Measurements from ENCODE around the gene WDR64.

GRCh38 chr1:241749945-241750695, 98.0 kb downstream of the WDR64 start:
- TF ChIP-seq, protein P1, sequence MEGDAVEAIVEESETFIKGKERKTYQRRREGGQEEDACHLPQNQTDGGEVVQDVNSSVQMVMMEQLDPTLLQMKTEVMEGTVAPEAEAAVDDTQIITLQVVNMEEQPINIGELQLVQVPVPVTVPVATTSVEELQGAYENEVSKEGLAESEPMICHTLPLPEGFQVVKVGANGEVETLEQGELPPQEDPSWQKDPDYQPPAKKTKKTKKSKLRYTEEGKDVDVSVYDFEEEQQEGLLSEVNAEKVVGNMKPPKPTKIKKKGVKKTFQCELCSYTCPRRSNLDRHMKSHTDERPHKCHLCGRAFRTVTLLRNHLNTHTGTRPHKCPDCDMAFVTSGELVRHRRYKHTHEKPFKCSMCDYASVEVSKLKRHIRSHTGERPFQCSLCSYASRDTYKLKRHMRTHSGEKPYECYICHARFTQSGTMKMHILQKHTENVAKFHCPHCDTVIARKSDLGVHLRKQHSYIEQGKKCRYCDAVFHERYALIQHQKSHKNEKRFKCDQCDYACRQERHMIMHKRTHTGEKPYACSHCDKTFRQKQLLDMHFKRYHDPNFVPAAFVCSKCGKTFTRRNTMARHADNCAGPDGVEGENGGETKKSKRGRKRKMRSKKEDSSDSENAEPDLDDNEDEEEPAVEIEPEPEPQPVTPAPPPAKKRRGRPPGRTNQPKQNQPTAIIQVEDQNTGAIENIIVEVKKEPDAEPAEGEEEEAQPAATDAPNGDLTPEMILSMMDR (IDR thresholded peaks at IDR 0.05; ENCODE audit: low read depth, low read length, missing input control) = no peak
- TF ChIP-seq RAD21 (IDR thresholded peaks at IDR 0.05) = no peak
- TF ChIP-seq, protein P2, sequence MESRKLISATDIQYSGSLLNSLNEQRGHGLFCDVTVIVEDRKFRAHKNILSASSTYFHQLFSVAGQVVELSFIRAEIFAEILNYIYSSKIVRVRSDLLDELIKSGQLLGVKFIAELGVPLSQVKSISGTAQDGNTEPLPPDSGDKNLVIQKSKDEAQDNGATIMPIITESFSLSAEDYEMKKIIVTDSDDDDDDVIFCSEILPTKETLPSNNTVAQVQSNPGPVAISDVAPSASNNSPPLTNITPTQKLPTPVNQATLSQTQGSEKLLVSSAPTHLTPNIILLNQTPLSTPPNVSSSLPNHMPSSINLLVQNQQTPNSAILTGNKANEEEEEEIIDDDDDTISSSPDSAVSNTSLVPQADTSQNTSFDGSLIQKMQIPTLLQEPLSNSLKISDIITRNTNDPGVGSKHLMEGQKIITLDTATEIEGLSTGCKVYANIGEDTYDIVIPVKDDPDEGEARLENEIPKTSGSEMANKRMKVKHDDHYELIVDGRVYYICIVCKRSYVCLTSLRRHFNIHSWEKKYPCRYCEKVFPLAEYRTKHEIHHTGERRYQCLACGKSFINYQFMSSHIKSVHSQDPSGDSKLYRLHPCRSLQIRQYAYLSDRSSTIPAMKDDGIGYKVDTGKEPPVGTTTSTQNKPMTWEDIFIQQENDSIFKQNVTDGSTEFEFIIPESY (IDR thresholded peaks at IDR 0.05) = no peak
- TF ChIP-seq, protein P3, sequence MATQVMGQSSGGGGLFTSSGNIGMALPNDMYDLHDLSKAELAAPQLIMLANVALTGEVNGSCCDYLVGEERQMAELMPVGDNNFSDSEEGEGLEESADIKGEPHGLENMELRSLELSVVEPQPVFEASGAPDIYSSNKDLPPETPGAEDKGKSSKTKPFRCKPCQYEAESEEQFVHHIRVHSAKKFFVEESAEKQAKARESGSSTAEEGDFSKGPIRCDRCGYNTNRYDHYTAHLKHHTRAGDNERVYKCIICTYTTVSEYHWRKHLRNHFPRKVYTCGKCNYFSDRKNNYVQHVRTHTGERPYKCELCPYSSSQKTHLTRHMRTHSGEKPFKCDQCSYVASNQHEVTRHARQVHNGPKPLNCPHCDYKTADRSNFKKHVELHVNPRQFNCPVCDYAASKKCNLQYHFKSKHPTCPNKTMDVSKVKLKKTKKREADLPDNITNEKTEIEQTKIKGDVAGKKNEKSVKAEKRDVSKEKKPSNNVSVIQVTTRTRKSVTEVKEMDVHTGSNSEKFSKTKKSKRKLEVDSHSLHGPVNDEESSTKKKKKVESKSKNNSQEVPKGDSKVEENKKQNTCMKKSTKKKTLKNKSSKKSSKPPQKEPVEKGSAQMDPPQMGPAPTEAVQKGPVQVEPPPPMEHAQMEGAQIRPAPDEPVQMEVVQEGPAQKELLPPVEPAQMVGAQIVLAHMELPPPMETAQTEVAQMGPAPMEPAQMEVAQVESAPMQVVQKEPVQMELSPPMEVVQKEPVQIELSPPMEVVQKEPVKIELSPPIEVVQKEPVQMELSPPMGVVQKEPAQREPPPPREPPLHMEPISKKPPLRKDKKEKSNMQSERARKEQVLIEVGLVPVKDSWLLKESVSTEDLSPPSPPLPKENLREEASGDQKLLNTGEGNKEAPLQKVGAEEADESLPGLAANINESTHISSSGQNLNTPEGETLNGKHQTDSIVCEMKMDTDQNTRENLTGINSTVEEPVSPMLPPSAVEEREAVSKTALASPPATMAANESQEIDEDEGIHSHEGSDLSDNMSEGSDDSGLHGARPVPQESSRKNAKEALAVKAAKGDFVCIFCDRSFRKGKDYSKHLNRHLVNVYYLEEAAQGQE (IDR thresholded peaks at IDR 0.05) = no peak
- no peak for TF ChIP-seq EGR1 (IDR thresholded peaks at IDR 0.05; ENCODE audit: low read depth in 2 of 2)
- TF ChIP-seq, protein P4, sequence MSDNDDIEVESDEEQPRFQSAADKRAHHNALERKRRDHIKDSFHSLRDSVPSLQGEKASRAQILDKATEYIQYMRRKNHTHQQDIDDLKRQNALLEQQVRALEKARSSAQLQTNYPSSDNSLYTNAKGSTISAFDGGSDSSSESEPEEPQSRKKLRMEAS (IDR thresholded peaks at IDR 0.05) = no peak
- no peak for TF ChIP-seq FOXA1 (IDR thresholded peaks at IDR 0.05)
- no peak for TF ChIP-seq YY1 (IDR thresholded peaks at IDR 0.05)
- TF ChIP-seq GABPA (IDR thresholded peaks at IDR 0.05 in 1 of 2, conservative IDR thresholded peaks at IDR 0.05 in 1 of 2) = no peak
- TF ChIP-seq TAF1 (conservative IDR thresholded peaks at IDR 0.05) = no peak
- no peak for TF ChIP-seq SP1 (IDR thresholded peaks at IDR 0.05)
- no peak for TF ChIP-seq JUND (IDR thresholded peaks at IDR 0.05)

Data from liver (tissue), 3 donors.